Stimulated activated CD8-positive, alpha-beta memory T cell treated with anti-CD3 and anti-CD28 coated beads, Interleukin-4, amount 100 ng/mL, for 48 hours (primary cell): Measurements from ENCODE around the gene LCT.
"Not testable (repeated sequence)": the region's sequence is repeated elsewhere in the genome, so short reads cannot be mapped to it uniquely, and the experiment has no call there.

Experiments
- DNase-seq: peaks from one replicate; pipeline ENCODE4 v3.0.0-alpha.2; 2020

The LCT gene

GRCh38 chr2:135796606-135797005 is 40.4 kb downstream of the LCT start:
- no peak for DNase-seq

GRCh38 chr2:135795641-135796040 is 41.3 kb downstream of the LCT start:
- not testable (repeated sequence) for DNase-seq

- DNase-seq = no peak
These were observed 44.4 kb downstream of the LCT start for GRCh38 chr2:135792401-135793150.

GRCh38 chr2:135791418-135792190 is 45.4 kb downstream of the LCT start:
- no peak for DNase-seq

GRCh38 chr2:135790423-135790822 is 46.6 kb downstream of the LCT start:
- DNase-seq = no peak

GRCh38 chr2:135786823-135787222 is 50.2 kb downstream of the LCT start:
- DNase-seq = no peak

GRCh38 chr2:135785032-135785431 is 52.0 kb downstream of the LCT start:
- DNase-seq = no peak

- no peak for DNase-seq
These were observed 53.5 kb downstream of the LCT start for GRCh38 chr2:135783439-135783838.

- no peak for DNase-seq
These were observed 54.8 kb downstream of the LCT start for GRCh38 chr2:135782231-135782630.

- DNase-seq = no peak
These were observed 60.6 kb downstream of the LCT start for GRCh38 chr2:135776367-135776766.

GRCh38 chr2:135775420-135775819 is 61.6 kb downstream of the LCT start:
- DNase-seq = no peak

GRCh38 chr2:135773917-135774316 is 63.1 kb downstream of the LCT start:
- DNase-seq = no peak

- no peak for DNase-seq
These were observed 63.7 kb downstream of the LCT start for GRCh38 chr2:135773319-135773718.

- DNase-seq = no peak
These were observed 68.1 kb downstream of the LCT start for GRCh38 chr2:135768863-135769262.

GRCh38 chr2:135762530-135762929 is 74.5 kb downstream of the LCT start:
- no peak for DNase-seq

GRCh38 chr2:135762022-135762421 is 75.0 kb downstream of the LCT start:
- DNase-seq = no peak

- DNase-seq = no peak
These were observed 80.3 kb downstream of the LCT start for GRCh38 chr2:135756692-135757091.

GRCh38 chr2:135755573-135755972 is 81.4 kb downstream of the LCT start:
- DNase-seq = no peak

- DNase-seq = no peak
These were observed 91.4 kb downstream of the LCT start for GRCh38 chr2:135745545-135745944.

- DNase-seq = peak; percentile 49
These were observed 92.1 kb downstream of the LCT start for GRCh38 chr2:135744760-135745314.

- DNase-seq = no peak
These were observed 93.1 kb downstream of the LCT start for GRCh38 chr2:135743860-135744259.

GRCh38 chr2:135742325-135742757 is 94.6 kb downstream of the LCT start:
- DNase-seq = peak; percentile 55

GRCh38 chr2:135741395-135742324 is 95.3 kb downstream of the LCT start, which contains the start of gene UBXN4:
Gene UBXN4 (plus strand): TSS chr2:135741855. CDS start chr2:135741930, 75 bp downstream.
- DNase-seq = peak; percentile 96
